Spleen (tissue), 13 donors: ENCODE measurements around the gene PPBP. TPM values are rescaled to one million over a fixed set of nuclear protein-coding genes. Genes with fewer than 3 reads are reported as not detected.

Source experiments
- DNase-seq: peaks from one replicate; pipeline ENCODE4 v3.0.0-alpha.2; 2020
- H3K27ac ChIP-seq, 8 donors: fragments of 200-600 bp; sonication (generic) in 7 of 8; 1 replicate in 4 of 8; 2 replicates in 4 of 8; pipeline versions ENCODE4 v1.5.0 to v1.8.0; 2016 to 2021; ENCODE audit warnings: inconsistent platforms in 4 of 8, mild to moderate bottlenecking in 4 of 8, moderate library complexity in 1 of 8
- H3K27me3 ChIP-seq, 7 donors: fragments of 200-600 bp; sonication (generic) in 6 of 7; replicated peaks in 1 of 7; 1 replicate in 4 of 7; 2 replicates in 3 of 7; pipeline versions ENCODE4 v1.5.0 to v1.8.0; 2016 to 2021; ENCODE audit warnings: inconsistent platforms in 3 of 7, mild to moderate bottlenecking in 1 of 7
- H3K36me3 ChIP-seq, 6 donors: fragments of 200-600 bp; sonication (generic) in 5 of 6; 1 replicate in 4 of 6; 2 replicates in 2 of 6; pipeline versions ENCODE4 v1.5.0 to v1.8.0; 2016 to 2021; ENCODE audit warnings: inconsistent platforms in 2 of 6
- H3K4me1 ChIP-seq, 6 donors: fragments of 200-600 bp; sonication (generic) in 5 of 6; 1 replicate in 3 of 6; 2 replicates in 3 of 6; pipeline versions ENCODE4 v1.5.0 to v1.8.0; 2016 to 2021; ENCODE audit warnings: inconsistent platforms in 3 of 6
- H3K4me3 ChIP-seq, 8 donors: fragments of 200-600 bp; sonication (generic) in 7 of 8; 1 replicate in 4 of 8; 2 replicates in 4 of 8; pipeline versions ENCODE4 v1.5.0 to v1.8.0; 2016 to 2021; ENCODE audit warnings: inconsistent platforms in 4 of 8, mild to moderate bottlenecking in 4 of 8, moderate library complexity in 2 of 8
- H3K9me3 ChIP-seq, 8 donors: fragments of 200-600 bp; sonication (generic) in 7 of 8; 1 replicate in 4 of 8; 2 replicates in 4 of 8; pipeline versions ENCODE4 v1.5.0 to v1.8.0; 2016 to 2021; ENCODE audit warnings: inconsistent platforms in 4 of 8
- CTCF ChIP-seq, 11 experiments: fragments of 200-600 bp in 7 of 11; fragments of 450-650 bp in 4 of 11; sonication (generic) in 4 of 11; IDR thresholded peaks in 8 of 11; conservative IDR thresholded peaks in 3 of 11; 1 replicate in 7 of 11; 2 replicates in 4 of 11; pipeline versions ENCODE4 v1.4.0 to v1.8.0; 2016 to 2021; ENCODE audit warnings: antibody characterized with exemption in 11 of 11, inconsistent platforms in 4 of 11, mild to moderate bottlenecking in 1 of 11
- POLR2A ChIP-seq, 3 donors: fragments of 450-650 bp; IDR thresholded peaks; one replicate each; pipeline ENCODE4 v1.5.1; 2017; ENCODE audit warnings: antibody characterized with exemption in 3 of 3, mild to moderate bottlenecking in 1 of 3
- POLR2AphosphoS5 ChIP-seq, 3 donors: sonication (generic); formaldehyde crosslinking; IDR thresholded peaks; one replicate each; pipeline ENCODE4 v1.5.1; 2017; ENCODE audit warnings: antibody characterized with exemption in 3 of 3
- WGBS, 5 donors: extraction: QIAGEN DNeasy Blood & Tissue Kit in 3 of 5; methylation state at CpG; one replicate each; pipeline versions ENCODE4 v1.1.5 to v1.1.7; 2013 to 2018; 5-methylcytosine and 5-hydroxymethylcytosine counted together
- intact Hi-C: fragments of 100-400 bp; cut with DNase I; formaldehyde crosslinking; loops from one replicate; pipeline ENCODE4 v1.15.0; 2023; ENCODE audit warnings: low total_unique reads
- long read RNA-seq, 2 donors: transcript quantifications; one replicate each; lab custom pipeline, GENCODE V29; 2026
- polyA plus RNA-seq, 3 donors: library from polyadenylated mRNA; stranded (reverse); fragments of 200-250 nt; gene quantifications; one replicate each; pipeline ENCODE4 v1.2.1, GENCODE V29; 2013
- total RNA-seq, 7 donors: library from RNA; depleted of rRNA in 3 of 7; stranded (reverse); fragments of >200 nt in 3 of 7; fragmentation: NEBNext Ultra II Directional in 4 of 7; extraction: Animal tissue kit (Norgen Biotek cat#: 25700) in 4 of 7; gene quantifications; one replicate each; pipeline versions ENCODE4 v1.1.0 to v1.2.1, GENCODE V29; 2016 to 2021
- donor health status: healthy with polysubstance abuse.
- donor health status: DM: no; HTN: no; CAD: no; lungs with moderate emphysema.
- donor health status: DM: no; HTN: no; CAD: no.
- donor health status: Bipolar disorder and iron deficiency.
- donor health status: healthy.
- donor health status: DM: no; HTN: no; CAD: no.
- donor health status: DM: yes; HTN: yes; CAD: no.

PPBP gene, protein sequence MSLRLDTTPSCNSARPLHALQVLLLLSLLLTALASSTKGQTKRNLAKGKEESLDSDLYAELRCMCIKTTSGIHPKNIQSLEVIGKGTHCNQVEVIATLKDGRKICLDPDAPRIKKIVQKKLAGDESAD
- total RNA-seq (100 to 1,000 TPM in 5 of 7 donors, 10 to 100 TPM in 2; 54.8 to 232 (median 146) TPM), polyA plus RNA-seq (10 to 100 TPM; 12.9 to 32.0 (median 15.2) TPM)
- long read RNA-seq, donor 1, transcript PPBP-201 (3 exons, 715 nt) = major isoform, 216 of 222 reads
- long read RNA-seq, donor 1, partial matches to known transcripts = 0 of 222 reads
- long read RNA-seq, donor 1, other reads (novel, unspliced or antisense) = 6 of 222 reads
- long read RNA-seq, donor 2, transcript PPBP-201 (3 exons, 715 nt) = major isoform, 127 of 150 reads
- long read RNA-seq, donor 2, partial matches to known transcripts = 12 of 150 reads
- long read RNA-seq, donor 2, other reads (novel, unspliced or antisense) = 11 of 150 reads

- no peaks in the 10 kb centered on the region for H3K27me3 ChIP-seq
- no peak within 1 kb of the TSS for H3K27ac ChIP-seq
- DNase-seq = no peak
- intact Hi-C loops = no loop called here
- no peak within 1 kb of the TSS for H3K4me3 ChIP-seq
- no peaks in the 10 kb centered on the region for H3K36me3 ChIP-seq
- no peaks in the 10 kb centered on the region for H3K9me3 ChIP-seq
- no peak for TF ChIP-seq POLR2AphosphoS5 (IDR thresholded peaks at IDR 0.05)
- no peak for TF ChIP-seq POLR2A (IDR thresholded peaks at IDR 0.05)
- no peak for TF ChIP-seq CTCF (IDR thresholded peaks at IDR 0.05 in 8 of 11, conservative IDR thresholded peaks at IDR 0.05 in 3 of 11)
- WGBS, 5 donors = 67 to 87% (median 75%) methylated on average over 2 of the region's 2 CpGs
- H3K4me1 ChIP-seq = no peaks in the 10 kb centered on the region
These were observed at the start of gene PPBP for GRCh38 chr4:73988061-73988460. Gene PPBP (minus strand): TSS chr4:73988190. CDS start chr4:73988103, 87 bp downstream.

DNA sequence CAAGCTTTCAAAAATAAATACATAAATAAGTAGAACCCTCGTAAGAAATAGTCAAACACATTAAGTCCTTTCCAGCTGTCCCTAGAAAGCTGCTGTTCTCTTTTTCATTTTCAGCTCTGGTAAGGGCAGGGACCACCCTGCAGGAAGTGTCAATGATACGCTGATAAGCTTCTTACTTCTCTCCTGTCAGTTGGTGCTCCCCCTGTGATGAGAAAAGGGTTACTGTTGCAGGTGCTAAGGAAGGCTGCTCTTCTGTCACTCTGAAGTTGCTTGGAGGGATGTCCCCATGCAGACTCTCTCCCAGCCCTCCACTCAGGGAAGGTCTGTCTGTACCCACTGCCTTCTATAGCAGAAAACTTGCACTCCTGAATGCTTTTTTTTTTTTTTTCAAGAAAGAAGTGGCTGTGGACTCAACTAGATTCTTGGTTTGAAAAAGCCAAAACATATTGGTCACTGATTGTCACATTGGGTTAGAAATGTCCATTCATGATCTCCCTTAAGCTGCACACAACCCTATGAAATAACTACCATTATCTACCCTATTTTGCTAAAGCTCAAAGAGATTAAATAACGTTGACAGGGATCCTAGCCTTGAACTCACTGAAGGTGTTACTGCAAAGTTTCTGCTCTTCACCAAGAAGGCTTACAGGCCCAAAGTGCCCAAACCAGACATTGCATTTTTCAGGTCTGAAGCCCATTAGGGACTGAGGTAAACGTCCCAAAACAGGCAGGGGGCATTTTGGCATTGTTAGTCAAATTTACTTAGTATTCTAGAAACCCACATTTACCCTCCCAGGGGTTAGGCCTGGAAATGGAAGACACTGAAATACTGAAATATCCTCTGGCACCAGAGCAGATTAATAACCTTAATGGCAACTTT is 49.3 kb upstream of the PPBP start:
- H3K36me3 ChIP-seq = no peaks in the 10 kb centered on the region
- H3K27ac ChIP-seq = peak overlapping the region in 3 of 8 donors; percentile 42 to 84 (median 77)
- peaks cover 0 to 38% (median 0%) of the 10 kb centered on the region in 7 donors for H3K27me3 ChIP-seq
- no peak for TF ChIP-seq POLR2A (IDR thresholded peaks at IDR 0.05)
- TF ChIP-seq POLR2AphosphoS5 (IDR thresholded peaks at IDR 0.05) = no peak
- TF ChIP-seq CTCF (IDR thresholded peaks at IDR 0.05 in 8 of 11, conservative IDR thresholded peaks at IDR 0.05 in 3 of 11) = no peak
- WGBS, 5 donors = 18 to 35% (median 29%) methylated on average over 4 of the region's 4 CpGs
- H3K4me1 ChIP-seq = peaks cover 0 to 26% (median 9%) of the 10 kb centered on the region in 6 donors
- intact Hi-C loops = no loop called here
- no peak for DNase-seq
- H3K4me3 ChIP-seq = peak overlapping the region in 7 of 8 donors; percentile 37 to 81 (median 60)
- H3K9me3 ChIP-seq = no peaks in the 10 kb centered on the region

DNA sequence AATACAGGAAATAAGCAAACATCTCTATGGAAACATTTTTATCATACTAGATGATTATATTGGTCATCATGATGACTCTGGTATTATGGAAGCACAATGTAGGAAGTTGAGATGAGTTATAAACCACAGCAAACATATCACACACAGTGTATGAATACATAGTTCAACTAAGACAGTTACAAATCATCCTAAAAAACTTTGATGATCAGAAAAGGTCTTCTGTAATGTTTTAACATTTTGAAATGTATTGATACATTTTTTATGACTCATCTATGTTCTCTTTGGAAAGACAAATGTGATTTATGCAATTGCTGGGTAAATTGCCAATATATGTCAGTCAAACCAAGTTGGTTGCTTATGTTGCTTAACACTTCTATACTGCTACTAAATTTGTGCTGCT is 45.7 kb upstream of the PPBP start:
- no peak for DNase-seq
- H3K4me1 ChIP-seq = peaks cover 0 to 23% (median 4%) of the 10 kb centered on the region in 6 donors
- peaks cover 0 to 22% (median 0%) of the 10 kb centered on the region in 7 donors for H3K27me3 ChIP-seq
- peaks cover 0 to 2% (median 0%) of the 10 kb centered on the region in 8 donors for H3K9me3 ChIP-seq
- H3K27ac ChIP-seq = no peak overlapping the region
- no peaks in the 10 kb centered on the region for H3K36me3 ChIP-seq
- intact Hi-C loops = no loop called here
- H3K4me3 ChIP-seq = no peak overlapping the region
- TF ChIP-seq CTCF (IDR thresholded peaks at IDR 0.05 in 8 of 11, conservative IDR thresholded peaks at IDR 0.05 in 3 of 11) = no peak
- TF ChIP-seq POLR2AphosphoS5 (IDR thresholded peaks at IDR 0.05) = no peak
- TF ChIP-seq POLR2A (IDR thresholded peaks at IDR 0.05) = no peak
